Measurements from ENCODE around the gene EPHB2.

Gene EPHB2

DNA sequence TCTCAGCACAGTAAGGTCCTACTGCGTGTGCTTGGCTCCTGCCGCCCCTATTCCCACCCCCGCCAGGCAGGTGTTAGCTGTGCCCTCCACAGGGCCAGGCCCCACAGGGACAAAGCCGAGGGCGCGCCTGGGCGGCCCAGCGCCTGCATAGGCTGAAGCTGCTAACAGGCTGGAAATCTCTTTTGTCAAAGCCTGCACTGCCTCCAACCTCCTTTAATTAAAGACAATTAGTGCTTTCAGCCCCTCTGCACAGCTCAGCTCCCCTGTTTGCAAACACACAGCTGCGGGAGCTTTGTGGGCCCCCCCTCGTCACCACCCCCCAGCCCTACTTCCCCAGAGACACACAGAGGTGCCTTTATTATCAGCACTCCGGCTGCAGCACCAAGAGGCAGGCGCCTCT, 95.9 kb downstream of the EPHB2 start:
- Histone ChIP-seq H2BK120ac (ENCODE audit: low read depth, low read length) (no peak overlapping the region), H4K91ac (ENCODE audit: low read length) (no peak overlapping the region), H3K9me3 (ENCODE audit: control insufficient read depth, low read length) (no peaks in the 10 kb centered on the region), H3K14ac (ENCODE audit: low read length in 2 of 2) (no peak overlapping the region), H2BK15ac (ENCODE audit: low read depth, poor library complexity, severe bottlenecking) (peak overlapping the region; percentile 2), H3K4me2 (ENCODE audit: low read length, poor library complexity, severe bottlenecking) (no peak overlapping the region), H3K27ac (ENCODE audit: low read length, poor library complexity, severe bottlenecking) (no peak overlapping the region), H3K23ac (ENCODE audit: low read length in 2 of 2) (no peak overlapping the region), H3K4ac (ENCODE audit: low read depth in 1 of 2, low read length in 2 of 2) (no peak overlapping the region), H3K36me3 (ENCODE audit: control insufficient read depth in 1 of 2, insufficient read depth in 2 of 2, low read depth in 1 of 2, low read length in 2 of 2) (peaks cover 0 to 44% of the 10 kb centered on the region in 2 experiments), H3K4me1 (ENCODE audit: control insufficient read depth, insufficient read depth, low read depth, low read length) (peaks cover 31% of the 10 kb centered on the region), H4K8ac (ENCODE audit: low read length) (no peak overlapping the region), H3K27me3 (ENCODE audit: control insufficient read depth in 1 of 2, insufficient read depth in 1 of 2, low read length in 2 of 2) (peaks cover 0 to 10% of the 10 kb centered on the region in 2 experiments), H3K4me3 (ENCODE audit: insufficient read depth in 1 of 2, low read depth in 1 of 2, low read length in 2 of 2) (no peak overlapping the region), H2BK5ac (ENCODE audit: low read depth, low read length, poor library complexity, severe bottlenecking) (no peak overlapping the region), H3K9ac (ENCODE audit: low read length) (no peak overlapping the region), H2AK5ac (ENCODE audit: low read length, severe bottlenecking) (no peak overlapping the region), H2BK12ac (ENCODE audit: low read length in 2 of 2) (peak overlapping the region in 1 of 2 experiments; percentile 54), H2AFZ (ENCODE audit: low read depth, low read length) (no peak overlapping the region), H3K79me1 (replicated peaks; ENCODE audit: low read length, poor library complexity, severe bottlenecking) (peaks cover 54% of the 10 kb centered on the region), H3K18ac (ENCODE audit: low read depth in 1 of 2, low read length in 2 of 2) (peak overlapping the region in 1 of 2 experiments; percentile 41)
- DNase-seq: no peak
- 88% methylated on average over 12 of the region's 12 CpGs for WGBS

GRCh38 chr1:22807340-22807739, 96.7 kb downstream of the EPHB2 start:
- Histone ChIP-seq H3K4me2 (ENCODE audit: low read length, poor library complexity, severe bottlenecking) (no peak overlapping the region), H3K9ac (ENCODE audit: low read length) (no peak overlapping the region), H3K4me1 (ENCODE audit: control insufficient read depth, insufficient read depth, low read depth, low read length) (peaks cover 31% of the 10 kb centered on the region), H3K27ac (ENCODE audit: low read length, poor library complexity, severe bottlenecking) (no peak overlapping the region), H2BK15ac (ENCODE audit: low read depth, poor library complexity, severe bottlenecking) (no peak overlapping the region), H3K27me3 (ENCODE audit: control insufficient read depth in 1 of 2, insufficient read depth in 1 of 2, low read length in 2 of 2) (peaks cover 0 to 16% of the 10 kb centered on the region in 2 experiments), H3K14ac (ENCODE audit: low read length in 2 of 2) (no peak overlapping the region), H2AK5ac (ENCODE audit: low read length, severe bottlenecking) (no peak overlapping the region), H3K4me3 (ENCODE audit: insufficient read depth in 1 of 2, low read depth in 1 of 2, low read length in 2 of 2) (no peak overlapping the region), H2AFZ (ENCODE audit: low read depth, low read length) (no peak overlapping the region), H4K91ac (ENCODE audit: low read length) (peak overlapping the region; percentile 0), H4K8ac (ENCODE audit: low read length) (no peak overlapping the region), H3K4ac (ENCODE audit: low read depth in 1 of 2, low read length in 2 of 2) (peak overlapping the region; percentile 18 to 71), H3K23ac (ENCODE audit: low read length in 2 of 2) (no peak overlapping the region), H2BK120ac (ENCODE audit: low read depth, low read length) (peak overlapping the region; percentile 4), H3K18ac (ENCODE audit: low read depth in 1 of 2, low read length in 2 of 2) (peak overlapping the region; percentile 23 to 30), H3K79me1 (replicated peaks; ENCODE audit: low read length, poor library complexity, severe bottlenecking) (peaks cover 52% of the 10 kb centered on the region), H2BK12ac (ENCODE audit: low read length in 2 of 2) (peak overlapping the region in 1 of 2 experiments; percentile 90), H3K36me3 (ENCODE audit: control insufficient read depth in 1 of 2, insufficient read depth in 2 of 2, low read depth in 1 of 2, low read length in 2 of 2) (peaks cover 0 to 47% of the 10 kb centered on the region in 2 experiments), H3K9me3 (ENCODE audit: control insufficient read depth, low read length) (no peaks in the 10 kb centered on the region), H2BK5ac (ENCODE audit: low read depth, low read length, poor library complexity, severe bottlenecking) (no peak overlapping the region)
- DNase-seq: no peak
- 98% methylated on average over 4 of the region's 4 CpGs for WGBS

GRCh38 chr1:22808186-22808675, 97.6 kb downstream of the EPHB2 start:
- Histone ChIP-seq H2BK120ac (ENCODE audit: low read depth, low read length) (peak overlapping the region; percentile 69), H3K9me3 (ENCODE audit: control insufficient read depth, low read length) (no peaks in the 10 kb centered on the region), H3K4me3 (ENCODE audit: insufficient read depth in 1 of 2, low read depth in 1 of 2, low read length in 2 of 2) (peak overlapping the region in 1 of 2 experiments; percentile 14), H3K23ac (ENCODE audit: low read length in 2 of 2) (peak overlapping the region in 1 of 2 experiments; percentile 63), H3K18ac (ENCODE audit: low read depth in 1 of 2, low read length in 2 of 2) (peak overlapping the region; percentile 69 to 80), H3K27ac (ENCODE audit: low read length, poor library complexity, severe bottlenecking) (no peak overlapping the region), H3K27me3 (ENCODE audit: control insufficient read depth in 1 of 2, insufficient read depth in 1 of 2, low read length in 2 of 2) (peaks cover 0 to 19% of the 10 kb centered on the region in 2 experiments), H2AFZ (ENCODE audit: low read depth, low read length) (no peak overlapping the region), H2BK15ac (ENCODE audit: low read depth, poor library complexity, severe bottlenecking) (peak overlapping the region; percentile 64), H3K79me1 (replicated peaks; ENCODE audit: low read length, poor library complexity, severe bottlenecking) (peaks cover 49% of the 10 kb centered on the region), H3K4me1 (ENCODE audit: control insufficient read depth, insufficient read depth, low read depth, low read length) (peaks cover 31% of the 10 kb centered on the region), H4K8ac (ENCODE audit: low read length) (no peak overlapping the region), H3K9ac (ENCODE audit: low read length) (peak overlapping the region; percentile 60), H2AK5ac (ENCODE audit: low read length, severe bottlenecking) (no peak overlapping the region), H3K14ac (ENCODE audit: low read length in 2 of 2) (peak overlapping the region in 1 of 2 experiments; percentile 36), H3K4ac (ENCODE audit: low read depth in 1 of 2, low read length in 2 of 2) (peak overlapping the region; percentile 44 to 57), H2BK12ac (ENCODE audit: low read length in 2 of 2) (peak overlapping the region; percentile 49 to 89), H3K4me2 (ENCODE audit: low read length, poor library complexity, severe bottlenecking) (no peak overlapping the region), H2BK5ac (ENCODE audit: low read depth, low read length, poor library complexity, severe bottlenecking) (no peak overlapping the region), H3K36me3 (ENCODE audit: control insufficient read depth in 1 of 2, insufficient read depth in 2 of 2, low read depth in 1 of 2, low read length in 2 of 2) (peaks cover 0 to 53% of the 10 kb centered on the region in 2 experiments), H4K91ac (ENCODE audit: low read length) (peak overlapping the region; percentile 34)
- DNase-seq: peak; percentile 86
- 51% methylated on average over 4 of the region's 6 CpGs for WGBS

- H3K36me3 ChIP-seq (ENCODE audit: control insufficient read depth in 1 of 2, insufficient read depth in 2 of 2, low read depth in 1 of 2, low read length in 2 of 2): peaks cover 0 to 55% of the 10 kb centered on the region in 2 experiments
- H3K9me3 ChIP-seq (ENCODE audit: control insufficient read depth, low read length): no peaks in the 10 kb centered on the region
- H3K4ac ChIP-seq (ENCODE audit: low read depth in 1 of 2, low read length in 2 of 2): peak overlapping the region; percentile 73
- H4K8ac ChIP-seq (ENCODE audit: low read length): peak overlapping the region; percentile 86
- no peak overlapping the region for H2BK15ac ChIP-seq (ENCODE audit: low read depth, poor library complexity, severe bottlenecking)
- no peak overlapping the region for H2BK5ac ChIP-seq (ENCODE audit: low read depth, low read length, poor library complexity, severe bottlenecking)
- H3K4me1 ChIP-seq (ENCODE audit: control insufficient read depth, insufficient read depth, low read depth, low read length): peaks cover 28% of the 10 kb centered on the region
- peak overlapping the region; percentile 21 for H2BK120ac ChIP-seq (ENCODE audit: low read depth, low read length)
- H3K4me2 ChIP-seq (ENCODE audit: low read length, poor library complexity, severe bottlenecking): no peak overlapping the region
- H3K79me1 ChIP-seq (replicated peaks; ENCODE audit: low read length, poor library complexity, severe bottlenecking): peaks cover 53% of the 10 kb centered on the region
- WGBS: 7% methylated on average over 13 of the region's 15 CpGs
- no peak overlapping the region for H3K23ac ChIP-seq (ENCODE audit: low read length in 2 of 2)
- peak; percentile 94 for DNase-seq
- peak overlapping the region in 1 of 2 experiments; percentile 37 for H3K14ac ChIP-seq (ENCODE audit: low read length in 2 of 2)
- peak overlapping the region; percentile 9 to 68 for H2BK12ac ChIP-seq (ENCODE audit: low read length in 2 of 2)
- H3K27ac ChIP-seq (ENCODE audit: low read length, poor library complexity, severe bottlenecking): peak overlapping the region; percentile 21
- peaks cover 0 to 19% of the 10 kb centered on the region in 2 experiments for H3K27me3 ChIP-seq (ENCODE audit: control insufficient read depth in 1 of 2, insufficient read depth in 1 of 2, low read length in 2 of 2)
- H2AK5ac ChIP-seq (ENCODE audit: low read length, severe bottlenecking): no peak overlapping the region
- peak overlapping the region; percentile 54 to 74 for H3K18ac ChIP-seq (ENCODE audit: low read depth in 1 of 2, low read length in 2 of 2)
- peak overlapping the region; percentile 80 for H2AFZ ChIP-seq (ENCODE audit: low read depth, low read length)
- peak overlapping the region; percentile 60 for H3K9ac ChIP-seq (ENCODE audit: low read length)
- H4K91ac ChIP-seq (ENCODE audit: low read length): peak overlapping the region; percentile 80
- peak overlapping the region in 1 of 2 experiments; percentile 14 for H3K4me3 ChIP-seq (ENCODE audit: insufficient read depth in 1 of 2, low read depth in 1 of 2, low read length in 2 of 2)
These were observed 98.2 kb downstream of the EPHB2 start for GRCh38 chr1:22808676-22809483.

Data from mesenchymal stem cell (in vitro differentiated cells and primary cell).